Iris pigment epithelial cell (primary cell): Measurements from ENCODE around the gene FBXO34.
A peak's percentile ranks its signal among the peaks of the same experiment; 100 is the strongest.
"Not testable (repeated sequence)": the region's sequence is repeated elsewhere in the genome, so short reads cannot be mapped to it uniquely, and the experiment has no call there.

ENCODE experiments used
- DNase-seq: peaks from one replicate; pipeline ENCODE4 v3.0.0-alpha.2; 2011; ENCODE audit warnings: low read depth

FBXO34 gene

GRCh38 chr14:55309761-55310365 lies 38.6 kb downstream of the FBXO34 start:
- DNase-seq = no peak

- not testable (repeated sequence) for DNase-seq
These were observed 41.3 kb downstream of the FBXO34 start for GRCh38 chr14:55312379-55313030.

DNA sequence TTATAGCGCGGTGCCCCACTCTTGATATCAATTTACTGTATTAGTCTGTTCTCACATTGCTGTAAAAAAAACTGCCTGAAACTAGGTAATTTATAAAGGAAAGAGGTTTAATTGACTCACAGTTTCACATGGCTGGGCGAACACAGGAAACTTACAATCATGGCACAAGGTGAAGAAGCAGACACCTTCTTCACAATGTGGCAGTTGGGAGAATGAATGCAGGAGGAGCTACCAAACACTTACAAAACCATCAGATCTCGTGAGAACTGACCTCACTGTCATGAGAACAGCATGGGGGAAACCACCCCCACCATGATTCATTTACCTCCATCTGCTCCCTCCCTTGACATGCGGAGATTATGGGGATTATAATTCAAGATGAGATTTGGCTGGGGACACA lies 42.3 kb downstream of the FBXO34 start:
- DNase-seq = no peak

- DNase-seq = no peak
These were observed 43.2 kb downstream of the FBXO34 start for GRCh38 chr14:55314449-55314848.

DNA sequence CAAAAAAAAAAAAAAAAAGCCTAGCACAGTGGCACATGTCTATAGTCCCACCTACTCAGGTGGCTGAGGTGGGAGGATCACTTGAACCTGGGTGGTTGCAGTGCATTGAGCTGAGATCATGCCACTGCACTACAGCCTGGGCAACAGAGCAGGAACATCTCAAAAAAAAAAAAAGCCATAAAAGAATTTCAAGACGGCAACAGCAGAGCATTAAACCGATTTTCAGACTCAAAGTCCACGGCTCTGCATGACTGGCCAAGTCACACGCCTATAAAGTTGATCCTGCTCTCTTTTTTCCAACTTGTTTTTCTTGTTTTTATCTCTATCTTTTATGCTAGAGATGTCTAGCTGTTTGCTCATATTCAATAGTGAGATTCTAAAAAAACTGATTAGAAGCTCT lies 45.3 kb downstream of the FBXO34 start:
- no peak for DNase-seq

DNA sequence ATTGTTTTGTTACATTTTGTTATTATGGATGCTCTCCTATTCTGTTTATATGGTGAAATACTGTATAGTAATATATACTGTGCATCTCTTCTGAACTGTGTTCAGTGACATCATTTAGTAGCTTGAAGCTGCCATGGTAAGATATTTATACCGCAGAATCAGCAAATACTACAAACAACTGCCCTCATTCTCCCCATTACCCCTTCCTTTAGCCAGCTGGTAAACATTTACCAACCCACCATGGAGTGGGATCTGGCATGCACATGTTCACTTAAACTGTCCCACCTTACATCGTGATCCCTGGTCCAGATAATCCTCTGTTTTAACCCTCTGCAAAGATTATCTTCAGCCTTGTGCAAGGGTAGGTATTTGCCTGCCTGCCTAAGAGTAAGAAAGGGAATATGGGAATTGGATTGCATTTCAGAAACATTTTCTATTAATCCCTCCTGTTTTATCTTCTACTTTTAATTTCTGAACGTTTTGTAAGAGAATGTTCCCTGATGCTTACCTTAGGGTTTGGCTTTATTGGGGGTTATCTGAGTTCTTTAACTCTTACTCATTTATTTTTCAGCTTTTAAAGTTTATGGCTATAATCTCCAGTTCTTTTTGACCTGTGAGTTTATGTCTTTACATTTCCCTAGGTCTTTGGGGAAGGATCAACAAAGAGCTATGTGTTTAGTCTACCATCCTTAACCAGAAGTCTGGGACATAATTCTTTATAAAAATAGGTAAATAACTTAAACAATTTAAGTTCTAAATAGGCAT lies 46.5 kb downstream of the FBXO34 start:
- DNase-seq = no peak

DNA sequence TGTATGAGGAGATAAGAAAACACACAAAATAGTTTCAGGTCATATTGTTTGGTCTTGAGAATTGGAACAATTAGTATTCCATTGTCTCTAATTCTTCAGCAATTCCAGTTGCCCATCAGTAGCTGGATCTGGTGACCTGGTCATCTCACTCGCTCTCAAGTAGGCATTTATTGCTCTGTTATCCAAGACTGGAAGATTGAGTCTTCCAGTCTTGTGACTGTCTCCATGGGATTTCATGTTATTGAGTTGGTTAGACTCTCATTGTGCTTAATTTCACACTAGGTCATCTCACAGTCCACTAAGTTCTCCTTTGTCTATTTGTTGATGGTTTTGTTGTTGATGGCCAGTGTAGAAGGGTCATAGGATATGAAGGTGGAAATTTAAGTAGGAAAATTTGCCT lies 47.5 kb downstream of the FBXO34 start:
- no peak for DNase-seq

- DNase-seq = no peak
These were observed 52.7 kb downstream of the FBXO34 start for GRCh38 chr14:55323910-55324309.

- no peak for DNase-seq
These were observed 53.6 kb downstream of the FBXO34 start for GRCh38 chr14:55324812-55325211.

DNA sequence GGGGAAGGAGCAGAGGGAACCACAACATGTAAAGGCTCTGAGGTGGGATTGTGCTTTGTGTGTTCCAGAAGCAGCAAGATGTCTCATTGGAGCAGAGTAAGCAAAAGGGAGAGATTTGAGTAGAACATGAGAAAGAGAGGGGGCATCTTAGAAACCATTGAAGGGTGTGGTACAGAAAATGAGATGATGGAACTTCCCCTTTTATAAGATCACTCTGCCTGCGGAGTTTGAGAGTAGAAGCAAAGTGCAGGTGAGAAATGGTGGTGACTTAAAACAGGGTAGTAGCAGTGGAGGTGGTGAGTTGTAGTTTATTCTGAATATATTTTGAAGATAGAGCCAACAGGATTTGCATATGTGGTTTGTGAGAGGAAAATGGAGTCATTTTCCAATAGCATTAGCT lies 56.0 kb downstream of the FBXO34 start:
- no peak for DNase-seq

DNA sequence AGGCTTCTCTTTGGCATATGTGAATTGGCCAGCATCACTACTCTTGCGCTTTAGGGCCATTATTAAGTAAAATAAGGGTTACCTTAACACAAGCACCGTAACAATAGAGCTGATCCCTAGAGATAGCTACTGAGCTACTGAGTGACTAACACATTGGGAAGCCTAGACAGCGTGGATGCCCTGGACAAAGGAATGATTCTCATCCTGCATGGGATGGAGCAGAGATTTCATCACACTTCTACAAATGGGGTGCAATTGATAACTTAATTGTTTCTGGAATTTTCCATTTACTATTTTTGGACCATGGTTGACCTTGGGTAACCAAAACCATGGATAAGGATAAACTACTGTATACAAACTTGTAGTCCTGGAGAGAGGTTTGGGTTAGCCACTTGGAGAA lies 57.1 kb downstream of the FBXO34 start:
- DNase-seq = peak; percentile 36

DNA sequence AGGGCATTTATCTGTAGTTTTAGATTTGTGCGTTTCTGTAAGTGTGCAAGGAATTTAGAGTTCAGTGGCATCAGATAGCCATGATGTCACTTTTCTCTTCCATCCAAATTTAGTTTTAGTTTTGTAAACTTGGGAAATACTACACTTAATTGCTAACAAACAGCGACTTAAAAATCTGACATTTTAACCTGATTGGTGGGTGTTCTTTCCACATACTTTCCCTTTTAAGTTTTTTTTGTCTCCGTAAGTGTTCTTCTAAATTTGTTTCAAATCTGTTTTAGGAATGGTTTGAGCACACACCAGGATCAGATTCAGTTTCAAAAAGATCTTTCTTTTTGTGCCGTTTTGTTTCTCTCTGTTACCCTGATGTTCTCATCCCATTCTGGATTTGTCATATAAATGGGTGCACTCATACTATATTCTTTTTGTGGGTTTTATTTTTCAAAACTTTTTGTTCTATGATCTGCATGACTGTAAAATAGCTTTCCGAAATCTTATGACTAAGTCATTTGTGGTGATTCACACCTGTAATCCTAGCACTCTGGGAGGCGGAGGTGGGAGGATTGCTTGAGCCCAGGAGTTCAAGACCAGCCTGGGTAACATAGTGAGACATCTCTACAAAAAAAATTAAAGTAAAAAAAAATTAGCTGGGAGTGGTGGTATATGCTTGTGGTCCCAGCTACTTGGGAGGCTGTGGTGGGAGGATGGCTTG lies 58.9 kb downstream of the FBXO34 start:
- peak; percentile 31 for DNase-seq

DNA sequence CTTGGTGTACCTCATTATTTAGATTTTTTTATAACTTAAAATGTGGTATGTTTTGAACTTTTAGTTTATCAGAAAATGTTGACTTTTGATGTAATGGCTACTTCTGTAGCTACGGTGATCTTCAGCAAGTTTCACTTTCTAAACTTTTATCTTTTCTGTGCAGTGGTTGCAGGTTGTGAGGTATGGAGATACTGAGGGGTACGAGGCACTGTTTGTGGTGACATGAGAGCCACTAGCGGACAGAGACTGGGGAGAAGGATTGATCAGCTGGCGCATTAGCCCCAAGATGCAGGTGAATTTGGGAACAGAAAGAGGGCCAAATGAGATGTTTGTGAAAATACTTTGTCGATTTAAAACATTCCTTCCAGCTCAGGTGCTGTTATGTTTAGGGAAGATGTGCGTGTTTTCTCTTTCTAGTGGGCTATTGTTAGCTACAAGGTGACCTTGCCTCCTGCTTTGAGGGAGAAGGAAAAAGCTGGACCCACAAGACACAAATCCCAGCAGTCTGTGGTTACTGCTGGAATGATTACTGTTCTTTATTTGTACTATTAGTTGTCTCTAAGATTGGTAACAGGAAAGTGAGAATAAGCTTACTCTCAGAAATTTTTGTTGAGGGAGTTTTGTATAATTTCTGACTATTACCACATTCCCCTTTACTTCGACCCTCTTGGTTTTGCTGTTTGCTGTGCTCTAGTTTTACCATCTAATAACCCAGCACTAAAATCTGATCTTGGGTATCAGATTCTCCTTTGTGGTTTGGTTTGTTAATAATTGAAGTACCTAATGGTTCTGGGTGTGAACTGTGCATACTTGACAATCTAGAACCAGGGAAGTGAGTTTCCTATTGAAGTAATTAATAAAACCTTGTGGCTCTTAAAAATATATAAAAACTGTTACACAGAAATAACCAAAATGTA lies 61.7 kb downstream of the FBXO34 start:
- DNase-seq = no peak

DNA sequence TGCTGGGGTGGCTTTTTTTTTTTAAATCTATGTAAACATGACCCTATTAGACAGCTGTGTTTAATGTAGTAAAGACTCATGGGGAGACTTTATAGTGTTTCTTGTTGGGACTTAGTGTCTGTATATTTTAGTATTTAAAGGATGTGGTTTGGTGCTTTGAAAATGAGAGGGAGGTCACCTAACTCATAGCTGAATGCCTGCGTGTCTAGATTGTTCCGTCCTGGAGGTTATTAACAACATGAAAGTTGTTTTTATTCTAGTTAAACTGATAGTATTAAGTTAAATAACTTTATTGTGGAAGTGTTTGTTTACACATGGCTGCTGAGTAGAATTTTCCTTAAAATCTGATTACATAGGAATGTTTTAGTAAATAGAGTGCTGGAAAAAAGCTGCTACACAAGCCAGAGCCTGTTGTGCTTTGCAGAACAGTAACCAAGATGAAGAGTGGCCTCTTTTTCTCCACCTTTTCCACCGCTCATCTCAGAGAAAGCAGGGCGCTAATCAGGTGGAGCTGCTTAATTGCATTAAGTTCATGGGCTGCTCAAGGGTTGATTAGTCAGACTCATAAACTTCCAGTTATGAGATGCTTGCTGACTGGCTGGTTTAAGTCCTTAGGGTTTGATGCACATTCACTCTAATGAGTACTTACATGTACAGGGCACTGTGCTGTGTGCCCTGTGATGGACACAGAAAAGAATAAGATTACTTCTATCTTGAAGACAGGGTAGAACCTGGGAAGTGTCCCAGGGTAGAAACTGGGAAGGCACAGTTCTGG lies 62.7 kb downstream of the FBXO34 start:
- peak; percentile 65 for DNase-seq

- DNase-seq = peak; percentile 58
These were observed 64.9 kb downstream of the FBXO34 start for GRCh38 chr14:55336162-55336561.

DNA sequence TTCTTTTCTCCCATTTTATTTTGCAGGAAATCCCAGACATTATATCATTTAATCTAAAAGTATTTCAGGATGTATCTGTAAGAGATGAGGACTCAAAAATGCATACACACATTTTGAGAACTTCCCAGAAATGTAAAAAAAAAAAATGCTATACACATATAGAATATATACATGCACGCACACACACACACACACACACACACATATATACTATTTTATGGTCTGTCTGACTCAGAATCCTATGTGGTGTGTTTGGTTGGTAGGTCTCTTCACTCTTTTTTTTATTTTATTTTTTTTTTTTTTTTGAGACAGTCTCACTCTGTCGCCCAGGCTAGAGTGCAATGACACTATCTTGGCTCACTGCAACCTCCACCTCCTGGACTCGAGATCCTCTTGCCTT lies 65.5 kb downstream of the FBXO34 start:
- no peak for DNase-seq

- DNase-seq = peak; percentile 24
These were observed 68.5 kb downstream of the FBXO34 start for GRCh38 chr14:55339770-55340169.

- DNase-seq = no peak
These were observed 69.3 kb downstream of the FBXO34 start for GRCh38 chr14:55340482-55340881.

GRCh38 chr14:55341781-55342180 lies 70.6 kb downstream of the FBXO34 start:
- DNase-seq = no peak

DNA sequence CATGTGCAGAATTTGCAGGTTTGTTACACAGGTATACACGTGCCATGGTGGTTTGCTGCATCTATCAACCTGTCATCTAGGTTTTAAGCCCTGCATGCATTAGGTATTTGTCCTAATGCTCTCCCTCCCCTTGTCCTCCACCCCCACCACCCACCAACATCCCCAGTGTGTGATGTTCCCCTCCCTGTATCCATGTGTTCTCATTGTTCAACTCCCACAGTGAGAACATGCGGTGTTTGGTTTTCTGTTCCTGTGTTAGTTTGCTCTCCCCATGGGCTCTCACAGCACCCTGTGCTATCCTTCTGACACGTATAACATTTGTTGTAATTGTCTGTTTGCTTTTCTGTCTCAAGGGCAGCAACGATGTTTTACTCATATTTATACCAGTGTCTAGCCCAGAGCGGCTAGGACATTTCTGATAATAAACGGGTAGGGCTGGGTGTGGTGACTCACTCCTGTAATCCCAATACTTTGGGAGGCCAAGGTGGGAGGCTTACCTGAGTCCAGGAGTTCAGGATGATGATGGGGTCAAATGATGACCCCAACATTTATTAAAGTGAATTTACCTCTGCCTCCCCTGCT lies 73.5 kb downstream of the FBXO34 start:
- not testable (repeated sequence) for DNase-seq
